HG03066 (cell line): ENCODE data around the gene SAMHD1.
"Not testable (repeated sequence)": the region's sequence is repeated elsewhere in the genome, so short reads cannot be mapped to it uniquely, and the experiment has no call there.

ENCODE experiments used
- ATAC-seq: cut with Tn5 transposase; IDR thresholded peaks from one replicate; pipeline ENCODE4 v1.9.1; 2021; ENCODE audit warnings: low read depth; ENCODE audit not compliant: unreplicated experiment

The SAMHD1 gene

GRCh38 chr20:36917943-36918342 lies 33.6 kb downstream of the SAMHD1 start:
- no peak for ATAC-seq

DNA sequence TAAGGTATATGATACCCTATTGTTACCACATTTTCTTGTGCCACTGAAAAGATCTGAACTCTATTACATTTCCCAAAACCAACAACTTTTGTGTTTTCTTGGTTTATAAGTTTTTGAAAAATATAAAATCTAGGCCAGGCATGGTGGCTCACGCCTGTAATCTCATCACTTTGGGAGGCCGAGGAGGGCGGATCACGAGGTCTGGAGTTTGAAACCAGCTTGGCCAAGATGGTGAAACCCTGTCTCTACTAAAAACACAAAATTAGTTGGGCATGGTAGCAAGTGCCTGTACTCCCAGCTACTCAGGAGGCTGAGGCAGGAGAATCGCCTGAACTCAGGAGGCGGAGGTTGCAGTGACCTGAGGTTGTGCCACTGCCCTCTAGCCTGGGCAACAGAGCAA lies 34.3 kb downstream of the SAMHD1 start:
- ATAC-seq: no peak

DNA sequence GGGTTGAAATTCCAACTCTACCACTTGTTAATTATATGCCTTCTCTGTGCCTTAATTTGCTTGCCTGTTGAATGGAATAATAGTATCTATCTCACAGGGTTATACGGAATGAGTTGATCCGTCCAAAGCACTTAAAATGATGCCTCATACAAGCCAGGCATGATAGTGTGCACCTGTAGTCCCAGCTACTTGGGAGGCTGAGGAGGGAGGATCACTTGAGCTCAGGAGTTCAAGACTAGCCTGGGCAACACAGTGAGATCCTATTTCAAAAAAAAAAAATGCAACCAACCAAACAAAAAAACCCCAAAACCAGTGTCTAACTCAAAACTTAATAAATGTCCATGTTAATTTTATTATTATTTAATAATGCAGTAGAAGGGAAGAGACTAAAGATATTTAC lies 35.3 kb downstream of the SAMHD1 start:
- ATAC-seq: no peak

DNA sequence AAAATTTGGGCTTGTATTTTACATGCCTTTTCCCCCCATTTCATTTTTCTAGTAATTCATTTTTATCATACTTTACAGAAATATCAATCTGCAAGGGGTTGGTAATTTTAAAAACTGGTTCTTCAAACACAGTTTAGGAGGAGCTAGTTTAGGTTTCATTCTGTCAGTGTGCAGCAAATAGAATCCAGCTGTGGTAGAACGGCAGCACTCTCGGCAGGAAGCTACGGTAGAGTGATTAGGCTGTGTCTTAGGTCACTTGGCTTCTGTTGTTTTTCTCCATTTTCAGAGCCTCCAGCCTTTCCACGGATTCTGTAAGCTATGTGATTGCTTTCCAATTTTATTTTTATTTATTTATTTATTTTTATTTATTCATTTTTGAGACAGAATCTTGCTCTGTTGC lies 42.9 kb downstream of the SAMHD1 start:
- ATAC-seq: no peak

DNA sequence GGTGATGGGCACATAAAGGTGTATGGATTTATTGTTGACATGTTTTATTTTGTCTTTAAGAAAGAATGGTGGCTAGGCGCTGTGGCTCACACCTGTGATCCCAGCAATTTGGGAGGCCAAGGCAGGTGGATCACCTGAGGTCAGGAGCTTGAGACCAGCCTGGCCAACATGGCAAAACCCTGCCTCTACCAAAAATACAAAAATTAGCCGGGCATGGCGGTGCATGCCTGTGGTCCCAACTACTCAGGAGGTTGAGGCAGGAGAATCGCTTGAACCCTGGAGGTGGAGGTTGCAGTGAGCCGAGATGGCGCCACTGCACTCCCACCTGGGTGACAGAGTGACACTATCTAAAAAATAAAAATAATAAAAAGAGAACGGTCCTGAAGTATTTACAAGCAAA lies 45.4 kb downstream of the SAMHD1 start:
- ATAC-seq: not testable (repeated sequence)

GRCh38 chr20:36905566-36905965 lies 45.9 kb downstream of the SAMHD1 start:
- not testable (repeated sequence) for ATAC-seq

GRCh38 chr20:36904690-36905089 lies 46.8 kb downstream of the SAMHD1 start:
- no peak for ATAC-seq

DNA sequence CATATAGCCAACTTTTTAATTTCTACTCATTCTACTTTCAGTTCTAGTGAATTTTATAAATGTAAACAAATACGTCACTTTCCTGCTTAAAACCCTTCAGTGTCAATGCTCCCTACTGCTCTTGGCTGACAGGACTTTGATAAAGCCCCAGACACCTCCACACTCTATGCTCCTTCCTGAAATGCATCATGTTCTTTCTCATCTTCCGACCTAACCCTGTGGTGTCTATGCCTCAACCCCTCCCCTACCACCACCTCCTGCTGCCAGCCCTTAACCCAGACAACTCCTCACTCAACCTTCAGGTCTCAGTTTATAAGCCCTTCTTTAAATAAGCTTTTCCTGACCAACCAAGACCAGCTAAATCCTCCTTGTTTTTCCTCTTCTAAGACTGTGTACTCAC lies 56.5 kb downstream of the SAMHD1 start:
- no peak for ATAC-seq

GRCh38 chr20:36893801-36894200 lies 57.7 kb downstream of the SAMHD1 start:
- no peak for ATAC-seq

GRCh38 chr20:36891211-36891610 lies 60.3 kb downstream of the SAMHD1 start:
- ATAC-seq: no peak

DNA sequence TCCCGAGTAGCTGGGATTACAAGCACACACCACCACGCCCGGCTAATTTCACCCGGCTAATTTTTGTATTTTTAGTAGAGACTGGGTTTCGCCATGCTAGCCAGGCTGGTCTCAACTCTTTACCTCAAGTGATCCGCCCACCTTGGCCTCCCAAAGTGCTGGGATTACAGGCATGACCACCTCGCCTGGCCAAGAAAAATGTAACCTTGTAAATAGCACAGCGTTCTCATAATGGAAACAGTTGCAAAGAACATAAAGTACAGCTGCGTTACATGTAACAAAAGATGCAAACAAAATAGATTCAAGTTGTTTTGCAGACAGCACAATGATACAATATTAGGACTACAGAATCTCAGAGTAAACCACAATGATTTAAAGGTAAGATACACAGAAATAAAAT lies 60.9 kb downstream of the SAMHD1 start:
- no peak for ATAC-seq

DNA sequence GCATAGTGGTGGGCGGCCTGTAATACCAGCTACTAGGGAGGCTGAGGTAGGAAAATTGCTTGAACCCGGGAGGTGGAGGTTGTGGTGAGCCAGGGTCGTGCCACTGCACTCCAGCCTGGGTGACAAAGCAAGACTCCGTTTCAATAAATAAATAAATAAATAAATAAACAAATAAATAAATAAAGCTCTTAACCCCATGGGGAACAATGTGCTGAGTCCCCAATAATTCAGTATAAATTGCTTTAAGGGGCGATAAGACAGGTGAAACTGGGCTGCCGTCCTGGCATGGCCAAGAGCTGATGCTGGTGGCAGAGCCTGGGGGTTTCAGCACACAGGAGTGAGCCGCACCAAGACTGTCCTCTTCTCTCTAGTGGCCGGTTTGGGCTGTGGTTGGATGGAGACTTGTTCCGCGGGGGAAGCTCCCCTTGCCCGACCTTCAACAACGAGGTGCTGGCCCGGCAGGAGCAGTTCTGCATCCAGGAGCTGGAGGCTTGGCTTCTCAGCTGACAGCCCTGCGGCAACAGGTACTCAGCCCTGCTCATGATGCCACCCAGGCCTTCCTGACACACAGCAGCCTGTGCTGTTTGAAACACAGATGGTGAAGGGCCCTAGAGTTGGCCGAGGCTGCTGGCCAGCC lies 62.5 kb downstream of the SAMHD1 start:
- ATAC-seq: no peak

DNA sequence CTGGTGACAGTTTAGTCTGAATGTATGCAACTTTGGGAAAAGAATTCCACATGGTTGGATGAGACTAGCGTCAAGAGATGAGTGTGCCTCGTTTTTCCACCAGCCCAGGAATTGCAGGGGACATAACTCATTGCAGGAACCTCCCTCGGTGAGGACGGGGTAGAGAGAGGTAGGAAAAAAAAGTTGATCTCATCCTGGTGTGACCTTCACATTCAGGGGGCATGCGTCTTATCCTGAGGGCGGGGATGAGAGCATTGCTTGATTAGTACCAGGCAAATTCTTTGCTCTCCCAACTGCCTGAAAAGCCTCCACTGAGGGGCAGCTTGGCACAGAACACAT lies 63.8 kb downstream of the SAMHD1 start:
- ATAC-seq: no peak

- no peak for ATAC-seq
These were observed 64.4 kb downstream of the SAMHD1 start for GRCh38 chr20:36886859-36887751.

DNA sequence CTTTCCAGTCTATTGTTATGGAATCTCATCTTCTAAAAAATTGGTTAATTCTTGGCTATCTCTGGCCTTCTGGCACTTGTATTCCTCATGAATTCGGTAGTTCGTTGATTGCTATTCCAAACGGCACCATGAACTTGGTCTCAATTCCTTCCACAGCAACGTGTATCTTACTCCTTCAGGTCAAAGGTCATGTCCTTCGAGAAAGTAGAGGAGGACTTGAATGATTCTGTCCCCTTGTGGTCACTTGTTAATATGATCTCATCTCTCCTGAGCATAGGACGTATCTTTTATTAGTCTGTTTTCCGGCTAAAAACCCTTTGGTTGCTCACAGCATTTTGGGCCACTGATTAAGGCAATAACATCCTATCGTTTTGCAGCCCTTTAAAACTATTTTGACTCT lies 66.2 kb downstream of the SAMHD1 start:
- no peak for ATAC-seq

GRCh38 chr20:36883977-36884535 lies 67.5 kb downstream of the SAMHD1 start:
- ATAC-seq: no peak

GRCh38 chr20:36881888-36882287 lies 69.6 kb downstream of the SAMHD1 start:
- ATAC-seq: no peak

DNA sequence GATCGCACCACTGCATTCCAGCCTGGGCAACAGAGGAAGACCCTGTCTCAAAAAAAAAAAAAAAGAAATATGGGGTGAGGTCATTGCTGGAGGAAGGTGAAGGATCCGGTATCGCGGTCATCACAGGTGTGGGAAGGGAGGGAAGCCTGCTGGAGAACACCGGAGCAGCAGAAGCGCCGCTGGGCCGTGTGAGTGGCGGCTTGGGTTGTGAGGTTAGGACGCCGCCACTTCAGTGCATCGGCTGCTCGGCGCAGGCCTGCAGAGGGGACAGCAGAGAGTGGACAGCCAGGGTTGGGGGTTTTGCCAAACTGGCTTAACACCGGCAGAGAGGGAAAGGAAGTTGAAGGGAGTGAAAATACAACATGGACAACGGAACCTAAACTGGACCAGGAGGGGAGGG lies 70.2 kb downstream of the SAMHD1 start:
- ATAC-seq: no peak

GRCh38 chr20:36880741-36881250 lies 70.7 kb downstream of the SAMHD1 start:
- ATAC-seq: no peak

DNA sequence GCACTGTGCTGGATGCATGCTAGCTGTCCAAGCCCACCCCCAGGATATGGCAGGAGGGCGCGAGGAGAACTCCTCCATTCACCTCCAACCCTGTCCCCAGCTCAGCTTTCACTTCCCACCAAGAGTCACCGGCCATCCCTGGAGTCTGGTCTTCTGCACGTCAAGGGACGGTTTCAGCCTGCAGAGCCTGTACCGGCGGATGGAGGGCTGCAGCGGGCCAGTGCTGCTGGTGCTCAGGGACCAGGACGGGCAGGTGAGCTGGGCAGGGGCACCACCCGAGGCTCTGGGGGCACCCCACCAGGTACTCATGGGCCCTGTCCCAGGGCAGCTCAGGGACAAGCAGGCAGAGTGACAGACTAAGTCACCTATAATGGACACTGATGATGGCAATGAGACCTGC lies 72.6 kb downstream of the SAMHD1 start:
- no peak for ATAC-seq

DNA sequence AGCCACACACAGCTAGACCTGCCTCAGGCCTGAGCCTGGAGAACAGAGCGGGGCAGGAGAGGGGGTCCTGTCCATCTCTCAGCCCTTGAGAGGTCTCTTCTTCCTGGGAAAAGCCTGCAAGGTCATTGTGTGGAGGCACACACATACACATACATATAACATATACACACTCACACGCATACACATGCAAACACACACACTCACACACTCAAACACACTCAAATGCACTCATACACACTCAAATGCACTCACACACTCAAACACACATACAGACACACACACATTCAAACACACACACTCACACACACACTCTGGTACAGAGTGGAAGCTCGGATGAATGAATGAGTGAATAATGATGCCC lies 75.1 kb downstream of the SAMHD1 start:
- ATAC-seq: no peak
